Activated CD4-positive, alpha-beta T cell treated with anti-CD3 and anti-CD28 coated beads for 4 hours (primary cell): Measurements from ENCODE around the gene SPON2.
A peak's percentile ranks its signal among the peaks of the same experiment; 100 is the strongest.

Source experiments
- DNase-seq, 2 donors: peaks; one replicate each; pipeline ENCODE4 v3.0.0-alpha.2; 2020

Gene SPON2

GRCh38 chr4:1194010-1194900, 21.9 kb upstream of the SPON2 start:
- DNase-seq = no peak

DNA sequence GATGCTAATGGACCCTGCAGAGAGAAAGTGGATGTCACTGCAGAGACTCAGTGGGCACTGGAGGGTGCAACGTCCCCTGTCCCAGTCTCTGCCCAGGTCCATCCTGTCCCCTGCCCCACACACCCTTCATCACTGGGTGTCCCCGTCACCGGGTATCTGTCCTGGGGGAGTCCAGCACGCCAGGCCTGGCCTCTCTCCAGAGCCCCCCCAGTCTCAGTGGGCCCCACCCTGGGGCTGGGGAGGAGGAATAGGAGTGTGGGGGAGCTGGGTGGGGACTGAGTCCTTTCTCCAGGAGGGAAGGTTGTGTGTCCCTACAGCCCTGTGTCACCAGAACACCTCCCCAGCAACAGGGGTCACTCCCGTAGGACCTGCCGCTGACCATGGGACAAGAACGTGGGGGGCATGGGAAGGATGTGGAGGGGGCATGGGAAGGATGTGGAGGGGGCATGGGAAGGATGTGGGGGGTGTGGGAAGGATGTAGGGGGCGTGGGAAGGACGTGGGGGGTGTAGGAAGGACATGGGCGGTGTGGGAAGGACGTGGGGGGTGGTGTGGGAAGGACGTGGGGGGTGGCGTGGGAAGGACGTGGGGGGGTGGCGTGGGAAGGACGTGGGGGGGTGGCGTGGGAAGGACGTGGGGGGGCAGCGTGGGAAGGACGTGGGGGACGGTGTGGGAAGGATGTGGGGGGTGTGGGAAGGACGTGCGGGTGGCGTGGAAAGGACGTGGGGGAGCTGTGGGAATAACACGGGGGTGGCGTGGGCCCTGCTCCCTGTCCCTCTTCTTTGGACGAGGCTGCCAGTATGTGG, 21.0 kb upstream of the SPON2 start:
- no peak for DNase-seq

GRCh38 chr4:1192493-1193205, 20.3 kb upstream of the SPON2 start:
- DNase-seq = no peak

GRCh38 chr4:1192091-1192492, 19.7 kb upstream of the SPON2 start:
- no peak for DNase-seq

GRCh38 chr4:1191621-1192020, 19.2 kb upstream of the SPON2 start:
- no peak for DNase-seq

DNA sequence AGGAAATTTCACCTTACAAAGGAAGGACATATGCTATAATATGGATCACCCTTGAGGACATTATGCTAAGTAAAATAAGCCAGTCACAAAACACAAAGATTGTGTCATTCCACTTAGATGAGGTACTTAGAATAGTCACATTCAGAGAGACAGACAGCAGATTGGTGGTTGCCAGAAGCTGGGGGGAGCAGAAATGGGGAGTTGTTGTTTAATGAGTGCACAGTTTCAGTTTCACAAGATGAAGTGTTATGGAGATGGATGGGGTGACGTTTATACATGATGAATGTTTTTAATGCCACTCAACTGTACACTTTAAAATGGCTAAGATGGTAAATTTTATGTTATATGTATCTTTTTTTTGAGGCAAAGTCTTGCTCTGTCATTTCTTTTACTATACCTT, 14.8 kb upstream of the SPON2 start:
- DNase-seq = peak in 1 of 2 donors; percentile 6

- DNase-seq = no peak
Observed at GRCh38 chr4:1183985-1184773, 11.8 kb upstream of the SPON2 start.

GRCh38 chr4:1182313-1182712, 9.9 kb upstream of the SPON2 start:
- no peak for DNase-seq

DNA sequence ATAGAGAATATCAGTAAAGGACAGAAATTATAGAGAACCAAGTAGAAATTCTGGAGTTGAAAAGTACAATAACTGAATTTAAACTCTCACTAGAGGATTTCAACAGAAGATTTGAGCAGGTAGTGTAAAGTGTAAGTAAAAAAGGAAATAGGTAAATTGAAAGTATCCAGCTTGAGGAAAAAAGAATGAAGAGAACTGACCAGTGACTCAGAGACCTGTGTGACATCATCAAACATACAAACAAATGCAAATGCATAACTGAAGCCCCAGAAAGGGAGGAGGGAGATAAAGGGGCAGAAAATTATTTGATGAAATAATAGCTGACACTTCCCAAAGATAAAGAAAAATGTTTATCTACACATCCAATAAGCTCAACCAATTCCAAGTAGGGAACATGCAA, 8.3 kb upstream of the SPON2 start:
- no peak for DNase-seq

DNA sequence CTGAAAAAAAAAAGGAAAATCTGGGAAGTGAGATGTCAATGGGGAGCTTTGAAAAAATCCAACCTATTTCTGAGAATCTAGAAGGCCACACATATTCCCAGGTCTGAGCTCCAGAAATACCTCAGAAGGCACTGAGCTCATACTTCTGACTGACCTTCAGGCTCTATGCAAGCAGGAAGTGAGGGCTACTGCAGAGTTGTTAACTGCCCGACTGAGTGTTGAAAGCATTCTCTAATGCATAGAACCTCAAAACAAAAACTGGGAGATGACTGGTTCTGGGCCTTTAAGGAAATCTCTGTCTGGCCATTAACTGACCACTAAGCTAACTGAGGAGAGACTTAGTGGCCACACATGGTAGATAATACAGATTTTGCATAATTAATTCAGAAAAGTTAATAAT, 7.6 kb upstream of the SPON2 start:
- DNase-seq = no peak

GRCh38 chr4:1179089-1179441, 6.7 kb upstream of the SPON2 start:
- no peak for DNase-seq

DNA sequence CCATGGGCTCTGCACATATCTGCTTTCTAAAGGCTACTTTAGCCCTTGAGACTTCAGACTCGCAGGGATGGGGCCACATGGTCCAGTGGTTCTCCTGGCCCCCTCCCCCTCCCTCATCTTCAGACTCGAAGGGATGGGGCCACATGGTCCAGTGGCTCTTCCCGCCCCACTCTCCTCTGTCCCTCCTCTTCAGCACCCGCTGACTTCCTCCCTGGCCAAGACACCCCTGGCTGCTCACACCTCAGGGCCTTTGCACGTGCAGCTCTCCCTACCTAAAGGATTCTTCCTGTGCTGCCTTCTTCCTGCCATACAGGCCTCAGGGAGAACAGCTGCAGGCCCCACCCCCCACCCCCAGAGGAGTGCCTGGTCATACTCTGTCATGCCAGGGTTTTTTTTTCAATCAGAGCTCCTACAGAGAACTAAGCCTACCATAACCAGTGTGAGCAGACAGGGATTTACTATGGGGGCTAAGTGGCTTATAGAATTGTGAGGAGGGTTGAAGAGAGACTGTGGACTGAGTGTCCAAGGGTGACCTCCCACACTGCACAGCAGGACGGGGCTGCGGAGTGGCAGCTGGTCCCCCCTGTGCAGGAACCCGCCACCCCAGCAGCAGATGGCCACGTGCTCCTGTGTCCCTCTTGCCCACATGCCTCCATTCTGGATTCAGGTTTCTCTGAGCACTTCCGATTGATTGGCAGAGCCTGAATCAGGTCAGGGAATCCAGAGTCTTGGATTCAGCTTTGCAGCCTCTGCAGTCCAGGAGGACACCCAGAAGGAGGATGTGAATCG, 6.1 kb upstream of the SPON2 start:
- DNase-seq = no peak

DNA sequence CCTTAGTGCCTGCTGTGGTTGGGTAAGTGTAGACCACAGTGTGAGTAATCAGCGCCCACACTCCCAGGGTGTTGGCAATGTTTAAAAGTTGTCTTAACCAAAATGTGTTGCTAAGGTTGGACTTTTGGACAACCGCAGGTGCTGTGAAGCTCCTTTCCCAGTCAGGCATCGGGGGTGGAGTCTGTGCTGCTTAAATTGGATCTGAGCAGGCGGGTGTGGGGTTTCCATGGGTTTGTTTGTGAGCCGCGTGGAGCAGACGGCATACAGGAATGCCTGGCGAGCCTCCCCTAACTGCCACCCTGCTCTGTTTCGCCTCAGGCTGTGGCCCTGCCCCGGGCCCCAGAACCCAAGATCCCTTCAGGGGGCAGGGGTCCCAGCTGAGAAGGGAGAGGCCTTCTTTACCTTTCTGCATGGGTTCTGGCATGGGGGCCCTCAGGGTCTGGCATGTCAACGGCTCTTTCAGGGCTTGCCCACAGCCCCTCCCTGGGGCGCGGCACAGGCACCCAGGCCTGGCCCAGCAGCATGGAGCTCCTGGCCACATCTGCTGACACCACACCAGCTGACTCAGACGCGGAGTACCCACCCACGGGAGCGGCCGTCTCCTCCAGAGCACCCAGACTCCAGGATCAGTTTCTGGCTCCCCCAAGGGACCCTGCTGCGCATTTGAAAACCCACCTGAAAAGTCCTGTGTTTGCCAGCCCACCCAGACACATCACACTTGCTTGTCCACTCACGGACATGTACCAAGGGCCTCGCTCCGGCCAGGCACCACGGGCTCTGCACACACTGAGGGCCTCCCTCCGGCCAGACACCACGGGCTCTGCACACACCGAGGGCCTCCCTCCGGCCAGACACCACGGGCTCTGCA, 5.1 kb upstream of the SPON2 start:
- DNase-seq = no peak

GRCh38 chr4:1176398-1177273, 4.3 kb upstream of the SPON2 start:
- DNase-seq = no peak

- DNase-seq = no peak
Observed at GRCh38 chr4:1175635-1176229, 3.3 kb upstream of the SPON2 start.

DNA sequence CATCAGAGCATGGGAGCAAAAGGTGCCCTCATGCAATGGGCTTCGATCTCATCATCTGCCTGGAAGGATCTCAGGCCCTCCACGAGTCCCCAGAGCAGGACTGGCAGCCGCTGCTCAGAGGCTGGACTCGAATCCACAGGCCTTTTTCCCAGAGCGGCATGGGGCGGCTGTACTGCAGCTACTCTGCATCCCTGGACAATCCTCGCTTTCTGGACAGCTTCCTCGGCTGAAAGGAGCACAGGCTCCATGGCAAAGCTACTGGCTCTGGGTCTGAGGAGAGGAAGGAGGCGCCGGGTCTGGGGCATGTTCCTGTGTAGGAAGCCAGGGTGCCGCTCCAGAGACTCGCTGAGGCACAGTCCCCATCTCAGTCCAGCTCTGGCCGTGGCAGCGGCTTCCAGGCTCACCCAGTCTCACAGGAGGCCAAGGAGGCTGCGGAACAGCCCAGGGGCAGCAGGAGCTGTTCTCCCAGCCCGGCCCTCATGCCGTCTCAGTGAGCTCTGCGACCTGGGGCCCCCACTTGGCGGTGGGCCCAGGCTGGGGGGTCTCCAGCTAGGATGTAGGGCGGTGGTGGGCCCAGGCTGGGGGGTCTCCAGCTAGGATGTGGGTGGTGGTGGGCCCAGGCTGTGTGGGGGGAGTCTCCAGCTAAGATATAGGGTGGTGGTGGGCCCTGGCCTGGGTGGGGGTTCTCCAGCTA, 2.7 kb upstream of the SPON2 start:
- DNase-seq = no peak

DNA sequence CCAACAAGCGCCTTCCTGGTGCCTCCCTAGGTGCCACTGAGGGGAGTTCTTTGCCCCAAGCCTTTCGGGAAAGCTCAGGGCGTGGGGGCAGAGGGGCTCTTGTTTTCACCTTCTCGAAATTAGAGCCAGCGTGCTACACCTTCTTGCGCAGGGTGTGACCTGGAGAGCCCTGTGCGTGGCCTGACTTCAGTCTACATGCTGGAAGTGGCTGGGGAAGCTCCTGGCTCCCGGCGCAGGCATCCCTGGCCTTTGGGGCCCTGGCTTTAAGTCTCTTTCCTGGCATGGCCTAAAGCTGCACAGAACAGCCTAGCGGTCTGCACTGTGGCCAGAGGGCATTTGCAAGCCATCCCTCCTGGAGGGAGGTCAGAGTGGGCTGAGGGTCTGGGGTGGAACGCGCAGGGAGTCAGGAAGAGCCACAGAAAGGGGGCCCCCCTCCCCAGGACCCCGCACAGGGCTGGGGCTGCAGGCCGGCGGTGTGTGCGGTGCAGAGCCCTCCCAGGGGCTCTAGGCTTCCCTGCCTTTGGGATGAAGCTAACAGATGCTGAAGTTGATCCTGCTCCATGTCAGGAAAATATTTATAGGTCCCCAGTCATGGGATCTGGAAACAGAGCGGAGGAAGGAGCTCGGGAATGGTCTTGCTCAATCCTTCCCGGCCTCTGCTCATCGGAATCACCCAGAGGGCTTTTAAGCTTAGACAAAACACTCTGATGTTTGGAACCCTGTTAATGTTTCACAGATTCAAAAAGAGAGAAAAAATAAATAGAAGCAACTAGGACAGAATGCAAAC, 781 bp upstream of the SPON2 start:
- no peak for DNase-seq
